Spleen (tissue), 7 donors: ENCODE results near the gene CST1.

Source experiments
- CTCF ChIP-seq, 11 experiments: fragments of 200-600 bp in 7 of 11; fragments of 450-650 bp in 4 of 11; sonication (generic) in 4 of 11; IDR thresholded peaks in 8 of 11; conservative IDR thresholded peaks in 3 of 11; 1 replicate in 7 of 11; 2 replicates in 4 of 11; pipeline versions ENCODE4 v1.4.0 to v1.8.0; 2016 to 2021; ENCODE audit warnings: antibody characterized with exemption in 11 of 11, inconsistent platforms in 4 of 11, mild to moderate bottlenecking in 1 of 11
- POLR2AphosphoS5 ChIP-seq, 3 donors: sonication (generic); formaldehyde crosslinking; IDR thresholded peaks; one replicate each; pipeline ENCODE4 v1.5.1; 2017; ENCODE audit warnings: antibody characterized with exemption in 3 of 3
- donor health status: DM: no; HTN: no; CAD: no; lungs with moderate emphysema.
- donor health status: DM: no; HTN: no; CAD: no.
- donor health status: DM: no; HTN: no; CAD: no.

DNA sequence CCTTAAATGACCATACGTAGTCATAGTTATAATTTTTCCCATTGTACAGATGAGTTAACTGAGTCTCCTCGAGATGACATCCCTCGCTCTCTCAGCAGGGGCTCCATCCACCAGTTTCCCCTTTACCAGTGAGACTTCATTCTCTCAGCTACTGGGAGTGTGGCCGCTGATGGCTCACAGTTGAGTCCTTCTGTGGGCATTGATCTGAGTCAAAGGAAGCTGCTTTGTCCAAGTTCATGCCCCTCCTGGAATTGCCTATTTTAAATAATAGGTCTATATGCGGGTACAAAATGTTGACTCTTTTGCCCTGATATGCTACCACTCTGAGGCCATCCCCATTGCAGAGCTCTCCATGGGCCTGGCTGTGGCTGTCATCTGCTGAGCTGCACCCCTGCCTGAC, 14.8 kb upstream of the CST1 start:
- no peak for TF ChIP-seq CTCF (IDR thresholded peaks at IDR 0.05 in 8 of 11, conservative IDR thresholded peaks at IDR 0.05 in 3 of 11)
- no peak for TF ChIP-seq POLR2AphosphoS5 (IDR thresholded peaks at IDR 0.05)
